GM12872 (cell line): ENCODE measurements around the gene CNEP1R1.

Experiments
- TF ChIP-seq, protein P1 (sequence below): IDR thresholded peaks from 3 replicates; pipeline ENCODE4 v1.5.1; 2011; ENCODE audit warnings: low read depth, mild to moderate bottlenecking, low read length, moderate library complexity; ENCODE audit not compliant: insufficient read depth

CNEP1R1 gene

DNA sequence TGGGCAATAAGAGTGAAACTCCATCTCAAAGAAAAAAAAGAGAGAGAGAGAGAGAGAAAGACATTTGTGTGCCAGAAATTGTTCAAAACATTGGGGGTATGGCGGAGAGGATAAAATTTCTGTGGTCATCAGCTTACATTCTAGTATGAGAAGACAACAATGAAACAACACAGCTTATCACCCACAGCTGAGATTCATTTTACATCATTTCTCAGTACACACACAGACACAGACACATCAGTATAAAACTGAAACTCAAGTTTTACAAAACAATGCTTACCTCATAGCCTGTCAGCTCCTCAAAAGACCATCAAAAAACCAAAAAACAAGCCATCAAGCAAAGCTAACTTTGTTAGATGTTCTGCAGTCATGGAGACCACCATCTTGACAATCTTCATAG, 31.4 kb upstream of the CNEP1R1 start:
- TF ChIP-seq, protein P1, sequence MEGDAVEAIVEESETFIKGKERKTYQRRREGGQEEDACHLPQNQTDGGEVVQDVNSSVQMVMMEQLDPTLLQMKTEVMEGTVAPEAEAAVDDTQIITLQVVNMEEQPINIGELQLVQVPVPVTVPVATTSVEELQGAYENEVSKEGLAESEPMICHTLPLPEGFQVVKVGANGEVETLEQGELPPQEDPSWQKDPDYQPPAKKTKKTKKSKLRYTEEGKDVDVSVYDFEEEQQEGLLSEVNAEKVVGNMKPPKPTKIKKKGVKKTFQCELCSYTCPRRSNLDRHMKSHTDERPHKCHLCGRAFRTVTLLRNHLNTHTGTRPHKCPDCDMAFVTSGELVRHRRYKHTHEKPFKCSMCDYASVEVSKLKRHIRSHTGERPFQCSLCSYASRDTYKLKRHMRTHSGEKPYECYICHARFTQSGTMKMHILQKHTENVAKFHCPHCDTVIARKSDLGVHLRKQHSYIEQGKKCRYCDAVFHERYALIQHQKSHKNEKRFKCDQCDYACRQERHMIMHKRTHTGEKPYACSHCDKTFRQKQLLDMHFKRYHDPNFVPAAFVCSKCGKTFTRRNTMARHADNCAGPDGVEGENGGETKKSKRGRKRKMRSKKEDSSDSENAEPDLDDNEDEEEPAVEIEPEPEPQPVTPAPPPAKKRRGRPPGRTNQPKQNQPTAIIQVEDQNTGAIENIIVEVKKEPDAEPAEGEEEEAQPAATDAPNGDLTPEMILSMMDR, result no peak

DNA sequence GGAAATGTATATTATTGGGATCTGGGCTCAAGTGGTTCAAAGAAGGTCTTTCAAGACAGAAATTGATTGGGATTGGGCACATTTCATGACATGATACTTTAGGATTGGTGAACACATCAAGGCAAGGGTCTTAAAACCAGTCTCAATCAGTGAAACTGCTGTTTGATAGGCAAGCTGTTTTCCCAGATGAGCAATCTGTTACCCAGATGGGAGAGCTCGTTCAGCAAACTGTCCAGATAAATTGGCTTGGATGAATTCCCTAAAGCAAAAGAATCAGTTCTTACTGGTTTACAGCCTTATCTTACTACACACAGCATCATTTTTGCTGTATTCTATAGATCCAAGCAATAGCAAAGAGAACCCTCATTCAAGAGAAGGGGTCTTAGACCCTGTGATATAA, 31.0 kb upstream of the CNEP1R1 start:
- TF ChIP-seq, protein P1, result no peak

DNA sequence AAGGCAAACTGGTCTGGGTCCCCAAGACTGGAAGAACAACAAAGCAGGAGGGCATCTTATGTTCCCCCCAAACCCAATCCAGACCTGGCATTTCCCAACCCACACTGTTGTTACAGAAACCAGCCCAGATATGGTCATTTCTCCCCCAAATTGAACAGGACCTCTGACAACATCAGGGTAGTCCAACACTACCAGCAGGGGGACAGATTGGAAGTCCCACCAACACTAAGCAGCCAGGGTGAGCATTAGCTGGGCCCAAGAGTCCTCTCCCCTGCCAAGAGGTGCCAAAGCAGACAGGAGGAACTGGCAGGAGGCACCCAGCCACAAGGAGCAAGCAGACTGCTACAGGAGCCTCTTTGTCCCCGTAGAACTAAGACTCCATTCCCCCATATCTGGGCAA, 29.3 kb upstream of the CNEP1R1 start:
- TF ChIP-seq, protein P1, result no peak

DNA sequence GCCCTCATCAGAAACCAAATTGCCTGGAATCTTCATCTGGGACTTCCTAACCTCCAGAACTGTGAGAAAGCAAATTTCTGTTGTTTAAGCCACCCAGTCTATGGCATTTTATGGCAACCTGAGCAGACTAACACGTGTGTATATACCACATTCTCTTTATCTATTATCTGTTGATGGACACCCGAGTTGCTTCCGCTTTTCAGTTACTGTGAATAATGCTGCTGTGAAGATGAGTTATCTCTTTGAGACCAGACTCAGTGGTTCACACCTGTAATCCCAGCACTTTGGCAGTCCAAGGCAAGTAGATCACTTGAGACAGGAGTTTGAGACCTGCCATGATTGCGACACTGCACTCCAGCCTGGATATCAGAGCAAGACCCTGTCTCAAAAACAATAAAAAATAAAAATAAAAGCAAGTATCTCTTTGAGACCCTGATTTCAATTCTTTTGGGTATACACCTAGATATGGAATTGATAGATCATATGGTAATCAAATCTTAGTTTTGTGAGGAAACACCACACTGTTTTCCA, 27.2 kb upstream of the CNEP1R1 start:
- TF ChIP-seq, protein P1, result no peak

DNA sequence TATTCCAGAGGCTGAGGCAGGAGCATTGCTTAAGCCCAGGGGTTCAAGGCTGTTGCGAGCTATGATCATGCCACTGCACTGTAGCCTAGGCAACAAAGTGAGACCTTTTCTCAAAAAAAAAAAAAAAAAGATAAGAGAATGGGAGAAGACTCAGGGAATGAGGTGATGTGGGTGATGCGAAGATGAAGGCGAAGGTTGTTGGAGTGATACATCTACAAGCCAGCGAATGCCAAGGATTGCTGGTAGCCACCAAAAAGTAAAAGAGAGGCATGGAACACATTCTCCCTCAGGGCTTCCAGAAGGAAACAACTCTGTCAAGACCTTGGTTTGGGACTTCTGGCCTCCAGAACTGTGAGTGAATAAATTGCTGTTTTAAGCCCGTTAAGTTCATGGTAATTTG, 26.0 kb upstream of the CNEP1R1 start:
- TF ChIP-seq, protein P1, result no peak

DNA sequence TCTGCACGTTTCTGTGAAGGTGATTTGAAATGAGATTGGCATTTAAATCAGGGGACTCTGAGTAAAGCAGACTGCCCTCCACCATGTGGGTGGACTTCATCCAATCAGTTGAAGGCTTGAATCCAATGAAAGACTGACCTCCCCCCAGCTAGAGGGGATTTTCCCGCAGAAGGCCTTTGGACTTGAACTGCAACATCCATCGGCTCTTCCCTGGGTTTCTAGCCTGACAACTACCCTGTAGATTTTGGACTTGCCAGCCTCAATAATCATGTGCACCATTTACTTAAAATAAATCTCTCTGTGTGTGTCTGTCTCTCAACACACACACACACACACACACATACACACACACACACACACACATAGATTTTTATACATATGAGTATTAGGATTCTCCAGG, 23.9 kb upstream of the CNEP1R1 start:
- TF ChIP-seq, protein P1, result no peak

DNA sequence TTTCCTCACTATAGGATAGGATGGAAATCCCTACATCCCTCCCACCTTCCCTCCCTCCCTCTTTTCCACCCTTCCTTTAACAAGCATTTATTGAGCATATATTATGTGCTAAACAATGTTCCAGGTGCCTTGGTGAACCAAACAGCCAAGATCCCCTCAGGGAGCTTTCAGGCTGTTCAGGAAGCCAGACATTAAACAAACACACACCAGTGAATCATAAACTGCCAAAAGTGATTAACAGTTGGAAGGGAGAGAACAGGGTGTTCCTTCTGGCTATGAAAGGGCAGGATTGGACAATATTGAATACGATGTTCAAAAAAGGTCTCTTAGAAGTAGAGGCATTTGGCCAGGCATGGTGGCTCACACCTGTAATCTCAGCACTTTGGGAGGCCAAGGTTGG, 22.8 kb upstream of the CNEP1R1 start:
- TF ChIP-seq, protein P1, result no peak
